WERI-Rb-1 (cell line): ENCODE results near the gene HLA-F.

Source experiments
- DNase-seq: peaks from one replicate; pipeline ENCODE4 v3.0.0-alpha.2; 2020
- H3K27ac ChIP-seq: fragments of 250-450 bp; sonication (Bioruptor Pico); 2 replicates; pipeline ENCODE4 v1.5.1; 2020; ENCODE audit warnings: mild to moderate bottlenecking, moderate library complexity
- H3K27me3 ChIP-seq: fragments of 250-450 bp; sonication (Bioruptor Pico); 2 replicates; pipeline ENCODE4 v1.5.1; 2021; ENCODE audit warnings: mild to moderate bottlenecking, low read depth, moderate library complexity; ENCODE audit not compliant: insufficient read depth, severe bottlenecking
- H3K36me3 ChIP-seq: fragments of 250-450 bp; sonication (Bioruptor Pico); 2 replicates; pipeline ENCODE4 v1.5.1; 2020; ENCODE audit warnings: mild to moderate bottlenecking, moderate library complexity
- H3K4me3 ChIP-seq: 2 replicates; pipeline ENCODE4 v1.5.1; 2011; ENCODE audit warnings: low read depth, mild to moderate bottlenecking, control low read depth, low read length
- H3K9me3 ChIP-seq: fragments of 250-450 bp; sonication (Bioruptor Pico); 2 replicates; pipeline ENCODE4 v1.5.1; 2021; ENCODE audit warnings: mild to moderate bottlenecking, moderate library complexity; ENCODE audit not compliant: severe bottlenecking
- CTCF ChIP-seq: IDR thresholded peaks from 2 replicates; pipeline ENCODE4 v1.5.1; 2011; ENCODE audit warnings: low read depth, mild to moderate bottlenecking, control low read depth, inconsistent platforms, low read length

Gene HLA-F

GRCh38 chr6:29776684-29777083, 53.5 kb downstream of the HLA-F start:
- Histone ChIP-seq H3K27me3 (no peaks in the 10 kb centered on the region), H3K36me3 (no peaks in the 10 kb centered on the region), H3K9me3 (peaks cover 30% of the 10 kb centered on the region), H3K27ac (no peak overlapping the region), H3K4me3 (no peak overlapping the region)
- no peak for TF ChIP-seq CTCF
- no peak for DNase-seq
